Measurements from ENCODE around the gene NDUFS5.
"Not testable (repeated sequence)": the region's sequence is repeated elsewhere in the genome, so short reads cannot be mapped to it uniquely, and the experiment has no call there.

Gene NDUFS5

DNA sequence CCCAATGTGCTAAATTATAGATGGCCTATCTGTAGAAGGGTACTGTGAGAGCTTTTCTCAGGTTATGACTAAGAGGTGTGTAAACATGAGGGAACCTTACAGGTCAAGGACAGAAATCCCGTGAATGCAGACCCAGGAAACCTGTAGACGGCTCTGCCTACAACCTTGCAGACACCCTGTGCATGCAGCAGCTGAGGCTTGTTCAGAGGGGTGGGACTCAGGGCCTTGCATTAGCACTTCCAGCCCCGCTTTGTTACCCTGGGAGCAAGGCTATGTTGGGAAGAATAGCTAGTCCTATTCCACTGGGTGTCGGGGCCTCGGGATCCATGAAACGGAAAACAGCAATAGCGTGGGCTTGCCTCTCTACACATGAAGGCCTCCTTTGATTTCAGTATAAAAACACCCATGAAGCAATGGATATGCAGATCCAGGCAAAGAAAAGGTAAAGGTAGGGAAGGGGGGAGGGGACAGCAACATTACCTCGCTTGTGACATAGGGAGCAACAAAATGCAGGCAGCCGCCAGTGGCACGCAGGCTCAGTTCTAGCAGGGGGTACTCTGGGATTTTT, 9.5 kb upstream of the NDUFS5 start:
- FAIRE-seq, result no peak

DNA sequence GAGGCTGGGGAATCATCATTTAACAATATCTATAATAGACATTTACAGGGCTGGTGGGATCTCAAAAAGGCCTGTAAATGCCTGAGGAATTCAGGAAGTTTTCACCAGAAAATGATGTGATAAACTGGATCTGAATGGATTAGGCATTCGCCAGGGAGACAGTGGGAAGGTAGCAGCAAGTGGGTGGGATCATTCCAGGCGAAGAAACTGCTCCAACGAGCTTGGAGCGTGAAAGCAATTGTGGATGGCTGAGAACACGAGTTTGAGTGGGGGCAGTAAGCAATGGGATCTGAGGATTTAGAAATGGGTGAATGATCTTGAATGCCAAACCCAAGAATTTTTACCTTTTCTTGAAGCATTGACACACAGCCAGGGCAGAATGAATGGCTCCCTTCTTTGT, 8.9 kb upstream of the NDUFS5 start:
- FAIRE-seq, result no peak

DNA sequence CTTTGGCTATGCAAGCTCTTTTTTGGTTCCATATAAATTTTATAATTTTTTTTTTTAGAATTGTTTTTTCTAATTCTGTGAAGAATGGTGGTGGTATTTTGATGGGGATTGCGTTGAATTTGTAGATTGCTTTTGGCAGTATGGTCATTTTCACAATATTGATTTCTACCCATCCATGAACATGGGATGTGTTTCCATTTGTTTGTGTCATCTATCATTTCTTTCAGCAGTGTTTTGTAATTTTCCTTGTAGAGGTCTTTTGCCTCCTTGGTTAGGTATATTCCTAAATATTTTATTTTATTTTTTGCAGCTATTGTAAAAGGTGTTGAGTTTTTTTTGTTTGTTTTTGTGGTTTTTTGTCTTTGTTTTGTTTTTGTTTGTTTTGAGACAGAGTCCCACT, 5.7 kb upstream of the NDUFS5 start:
- FAIRE-seq, result not testable (repeated sequence)

DNA sequence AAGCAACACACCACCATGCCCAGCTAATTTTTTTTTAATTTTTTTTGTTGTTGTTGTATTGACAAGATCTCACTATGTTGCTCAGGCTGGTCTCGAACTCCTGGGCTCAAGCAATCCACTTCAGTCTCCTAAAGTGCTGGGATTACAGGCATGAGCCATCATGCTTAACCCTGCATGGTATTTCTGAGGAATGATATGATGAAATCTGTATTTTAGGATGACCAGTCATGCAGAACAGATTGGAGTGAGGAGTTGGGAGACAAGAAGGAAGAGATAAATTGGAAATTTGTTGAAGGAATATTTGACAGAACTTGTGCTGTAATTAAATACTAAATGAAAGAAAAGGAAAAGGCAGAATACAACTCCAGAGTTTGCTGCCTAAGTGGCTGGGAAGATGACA, 4.7 kb upstream of the NDUFS5 start:
- FAIRE-seq, result no peak

DNA sequence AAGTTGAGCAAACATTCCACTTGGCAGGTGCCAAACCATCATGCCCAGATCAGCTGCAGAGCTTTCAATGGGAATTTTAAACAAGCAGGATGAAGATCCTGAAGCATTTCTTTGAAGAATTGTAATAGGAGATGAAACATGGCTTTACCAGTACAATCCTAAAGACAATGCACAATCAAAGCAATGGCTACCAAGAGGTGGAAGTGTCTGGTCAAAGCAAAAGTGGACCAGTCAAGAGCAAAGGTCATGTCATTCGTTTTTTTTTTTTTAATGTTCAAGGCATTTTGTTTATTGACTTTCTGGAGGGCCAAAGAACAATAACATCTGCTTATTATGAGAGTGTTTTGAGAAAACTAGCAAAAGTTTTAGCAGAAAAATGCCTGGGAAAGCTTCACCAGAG, 3.0 kb upstream of the NDUFS5 start:
- no peak for FAIRE-seq

DNA sequence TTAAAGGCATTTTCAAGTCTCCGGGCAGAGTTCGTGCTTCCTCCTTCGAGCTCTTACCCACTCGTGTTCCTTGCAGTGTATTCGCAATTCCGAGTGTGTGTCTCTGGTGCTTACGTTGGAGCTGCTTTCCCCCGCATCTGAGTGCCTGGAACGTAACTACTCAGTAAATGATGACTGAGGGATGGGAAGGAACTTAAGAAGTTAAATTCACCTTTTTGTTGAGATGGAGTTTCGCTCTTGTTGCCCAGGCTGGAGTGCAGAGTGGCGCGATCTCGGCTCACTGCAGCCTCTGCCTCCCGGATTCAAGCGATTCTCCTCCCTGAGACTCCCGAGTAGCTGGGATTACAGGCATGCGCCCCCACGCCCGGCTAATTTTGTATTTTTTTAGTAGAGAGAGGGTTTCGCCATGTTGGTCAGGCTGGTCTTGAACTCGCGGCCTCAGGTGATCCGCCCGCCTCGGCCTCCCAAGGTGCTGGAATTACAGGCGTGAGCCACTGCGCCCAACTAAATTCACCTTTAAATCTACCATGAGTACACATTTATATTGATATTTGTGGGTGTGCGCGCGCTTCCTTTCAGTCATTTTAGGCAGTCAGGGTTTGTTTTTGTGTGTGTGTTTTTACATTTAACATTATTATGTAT, 837 bp downstream of the NDUFS5 start:
- FAIRE-seq, result no peak

DNA sequence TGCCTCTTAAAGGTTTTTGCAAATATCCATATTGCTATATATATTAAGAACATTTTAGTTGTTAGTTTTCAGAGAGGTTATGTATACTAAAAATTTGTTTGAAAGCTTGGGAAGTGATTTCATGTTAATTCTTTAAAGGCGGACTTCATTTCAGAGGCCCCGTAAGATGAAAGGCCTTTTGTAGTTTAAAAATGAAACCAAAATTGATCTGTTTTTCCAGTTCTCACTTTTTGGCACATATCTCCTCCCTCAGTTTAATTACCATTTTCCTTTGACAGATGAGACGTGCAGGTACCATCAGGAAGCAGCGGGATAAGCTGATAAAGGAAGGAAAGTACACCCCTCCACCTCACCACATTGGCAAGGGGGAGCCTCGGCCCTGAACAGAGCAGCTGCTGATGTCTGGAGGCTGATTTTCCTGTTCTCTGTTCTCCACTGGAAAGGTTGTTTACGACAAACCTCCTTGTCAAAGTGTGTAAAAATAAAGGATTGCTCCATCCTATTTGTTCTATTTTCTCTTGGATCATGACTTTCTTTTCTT, 8.0 kb downstream of the NDUFS5 start:
- no peak for FAIRE-seq

DNA sequence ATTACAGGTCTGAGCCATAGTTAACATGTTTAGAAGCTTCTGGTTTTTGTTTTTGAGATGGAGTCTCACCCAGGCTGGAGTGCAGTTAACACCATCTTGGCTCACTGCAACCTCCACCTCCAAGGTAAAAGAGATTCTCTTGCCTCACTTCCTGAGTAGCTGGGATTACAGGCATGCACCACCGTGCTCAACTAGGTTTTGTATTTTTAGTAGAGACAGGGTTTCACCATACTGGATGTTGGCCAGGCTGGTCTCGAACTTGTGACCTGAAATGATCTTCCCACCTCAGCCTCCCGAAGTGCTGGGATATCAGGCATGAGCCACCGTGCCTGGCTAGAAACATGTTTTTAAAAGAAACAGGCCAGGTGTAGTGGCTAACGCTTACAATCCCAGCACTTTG, 10.5 kb downstream of the NDUFS5 start:
- no peak for FAIRE-seq

DNA sequence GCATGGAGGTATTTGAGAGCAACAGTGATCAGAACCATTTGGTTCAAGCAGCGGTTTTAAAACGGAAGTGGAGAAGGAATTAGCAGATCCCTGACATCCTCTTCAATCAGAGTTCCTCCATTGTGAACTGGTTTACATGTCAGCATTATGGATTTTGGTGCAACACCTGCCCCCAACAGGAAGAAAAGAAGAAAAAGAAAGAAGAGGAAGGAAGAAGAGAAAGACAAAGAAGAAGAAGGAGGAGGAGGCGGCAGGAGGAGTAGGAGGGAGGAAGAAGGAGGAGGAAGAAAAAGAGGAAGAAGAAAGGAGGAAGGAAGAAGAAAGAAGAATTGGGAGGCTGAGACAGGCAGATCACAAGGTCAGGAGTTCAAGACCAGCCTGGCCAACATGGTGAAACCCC, 17.4 kb downstream of the NDUFS5 start:
- no peak for FAIRE-seq

DNA sequence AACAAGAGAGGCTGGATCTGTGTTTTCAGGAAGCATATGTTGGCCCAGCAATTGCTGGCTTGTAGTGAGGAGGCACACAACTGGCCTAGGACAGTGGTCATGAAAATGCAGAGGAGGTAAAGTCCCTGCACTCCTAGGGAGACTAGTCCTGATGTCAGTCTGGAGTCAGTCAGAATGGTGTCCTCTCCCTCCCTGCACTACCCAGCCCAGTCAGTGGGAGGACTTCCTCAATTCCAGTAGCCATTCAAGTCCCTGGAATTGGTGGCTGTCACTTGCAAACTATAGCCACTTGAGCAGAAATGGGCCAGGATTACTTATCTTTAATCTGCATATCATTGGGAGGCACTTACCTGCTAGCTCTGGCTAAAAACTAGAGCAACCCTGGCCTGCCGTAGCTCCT, 18.6 kb downstream of the NDUFS5 start:
- FAIRE-seq, result no peak

DNA sequence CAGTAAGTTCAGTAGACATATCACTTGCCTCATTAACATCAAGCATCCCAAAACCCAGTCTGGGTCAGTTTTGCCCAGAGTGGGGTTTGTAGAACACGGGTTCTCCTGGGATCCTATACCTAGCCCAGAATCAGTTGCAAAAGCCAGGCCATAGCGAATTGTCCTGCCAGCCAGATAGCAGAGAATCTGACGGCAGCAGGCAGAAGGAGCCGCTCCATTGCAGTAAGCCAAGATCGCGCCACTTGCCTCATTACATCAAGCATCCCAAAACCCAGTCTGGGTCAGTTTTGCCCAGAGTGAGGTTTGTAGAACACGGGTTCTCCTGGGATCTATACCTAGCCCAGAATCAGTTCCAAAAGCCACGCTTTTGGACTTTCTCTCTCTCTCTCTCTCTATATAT, 19.1 kb downstream of the NDUFS5 start:
- FAIRE-seq, result no peak

DNA sequence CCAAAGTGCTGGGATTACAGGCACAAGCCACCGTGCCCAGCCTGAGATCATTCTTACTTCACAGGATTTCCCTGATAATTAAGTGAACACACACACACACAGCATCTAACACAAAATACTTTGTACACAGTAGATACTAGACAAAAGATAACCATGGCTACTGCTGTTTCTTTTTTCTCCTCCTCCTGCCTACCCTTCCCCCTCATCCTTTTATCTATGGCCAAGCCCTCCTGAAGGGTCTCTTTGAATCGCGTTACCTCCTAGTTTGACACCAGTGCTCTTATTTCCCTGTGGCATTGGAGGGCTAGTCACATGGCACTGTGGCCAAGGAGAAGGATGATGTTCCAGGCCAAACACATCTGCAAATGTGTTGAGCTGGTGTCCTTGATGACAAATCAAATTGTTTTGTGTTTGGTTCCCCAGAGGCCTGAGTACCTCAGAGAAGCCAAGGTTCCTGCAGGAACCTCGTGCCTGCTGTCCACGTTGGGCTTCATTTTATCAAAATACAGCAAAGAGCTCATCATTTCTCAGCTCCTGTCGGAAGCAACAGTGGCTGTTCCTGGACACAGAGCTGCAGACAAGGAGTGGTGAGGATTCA, 20.6 kb downstream of the NDUFS5 start:
- no peak for FAIRE-seq

DNA sequence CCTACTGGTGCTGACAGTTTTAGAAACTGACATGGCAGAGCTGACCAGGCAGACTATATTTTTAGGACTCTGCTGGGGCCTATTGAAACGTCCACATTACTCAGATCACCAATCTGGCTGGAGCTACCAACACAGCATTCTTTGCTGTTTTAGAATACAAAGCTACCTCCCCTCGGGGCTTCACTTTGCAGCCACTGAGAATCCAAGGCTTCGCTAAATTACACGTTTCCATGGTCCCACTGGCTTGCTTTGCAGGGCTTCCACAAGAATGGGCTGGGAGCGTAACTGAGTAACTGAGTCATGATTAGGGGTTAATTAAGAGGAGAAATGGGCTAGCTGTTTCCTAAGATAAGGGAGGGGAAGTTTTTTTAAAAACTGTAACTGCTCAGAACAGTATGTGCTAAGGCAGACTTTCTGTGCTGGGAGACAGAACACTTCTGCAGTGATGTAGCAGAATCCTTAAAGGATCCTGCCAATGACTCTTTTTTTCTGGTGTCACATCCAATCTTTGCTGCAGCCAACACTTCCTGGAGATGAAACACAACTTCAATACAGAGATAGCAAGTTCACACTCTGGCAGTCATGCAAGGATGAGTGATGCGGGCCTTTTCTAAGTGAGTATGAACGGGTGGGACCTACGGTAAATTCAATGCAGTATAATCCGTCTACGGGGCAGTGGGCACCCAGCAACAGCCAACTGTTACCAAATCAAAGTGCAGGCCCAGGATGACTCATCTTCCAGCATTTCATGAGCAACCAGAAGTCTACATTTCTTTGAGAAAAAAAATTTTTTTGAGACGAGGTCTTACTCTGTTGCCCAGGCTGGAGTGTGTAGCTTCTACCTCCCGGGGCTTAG, 21.5 kb downstream of the NDUFS5 start:
- no peak for FAIRE-seq

DNA sequence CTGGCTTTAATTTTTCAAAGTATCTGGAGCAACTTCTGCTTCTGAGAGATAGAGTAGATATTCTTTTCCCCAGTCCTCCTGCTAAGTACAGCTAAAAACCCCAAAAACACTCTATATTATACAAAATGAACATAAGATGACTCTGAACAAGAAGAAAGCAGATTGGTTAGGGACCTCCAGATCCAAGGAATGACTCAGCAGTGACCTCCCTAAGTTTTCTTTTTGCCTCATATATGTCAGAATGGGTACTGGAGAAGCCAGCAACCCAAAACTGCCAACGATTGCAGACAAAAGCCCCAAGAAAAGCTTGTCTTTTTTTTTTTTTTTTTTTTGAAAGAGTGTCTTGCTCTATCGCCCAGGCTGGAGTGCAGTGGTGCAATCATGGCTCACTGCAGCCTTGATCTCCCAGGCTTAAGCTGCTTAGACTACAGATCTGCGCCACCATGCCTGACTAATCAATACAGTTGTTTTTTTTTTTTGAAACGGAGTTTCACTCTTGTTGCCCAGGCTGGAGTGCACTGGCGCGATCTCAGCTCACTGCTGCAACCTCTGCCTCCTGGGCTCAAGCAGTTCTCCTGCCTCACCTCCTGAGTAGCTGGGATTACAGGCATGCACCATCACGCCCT, 22.7 kb downstream of the NDUFS5 start:
- FAIRE-seq, result no peak

DNA sequence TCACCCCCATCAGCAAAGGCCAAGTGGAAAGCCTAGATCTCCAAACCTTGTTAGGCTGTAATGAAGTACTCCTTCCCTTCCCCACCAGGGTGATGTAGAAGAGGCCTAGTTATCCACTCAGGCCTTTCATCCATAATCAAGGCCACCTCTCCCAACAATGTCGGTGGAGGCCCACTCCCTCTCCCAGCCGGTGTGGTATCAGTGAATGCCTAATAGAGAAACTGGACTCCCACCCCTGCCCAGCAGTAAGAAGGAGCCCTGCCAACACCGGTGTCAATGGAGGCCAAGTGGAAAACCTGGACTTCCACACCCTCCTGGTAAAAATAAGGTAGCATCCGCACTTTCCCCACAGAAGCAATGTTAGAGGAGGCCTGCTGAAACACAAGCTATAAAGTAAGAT, 23.9 kb downstream of the NDUFS5 start:
- FAIRE-seq, result no peak

DNA sequence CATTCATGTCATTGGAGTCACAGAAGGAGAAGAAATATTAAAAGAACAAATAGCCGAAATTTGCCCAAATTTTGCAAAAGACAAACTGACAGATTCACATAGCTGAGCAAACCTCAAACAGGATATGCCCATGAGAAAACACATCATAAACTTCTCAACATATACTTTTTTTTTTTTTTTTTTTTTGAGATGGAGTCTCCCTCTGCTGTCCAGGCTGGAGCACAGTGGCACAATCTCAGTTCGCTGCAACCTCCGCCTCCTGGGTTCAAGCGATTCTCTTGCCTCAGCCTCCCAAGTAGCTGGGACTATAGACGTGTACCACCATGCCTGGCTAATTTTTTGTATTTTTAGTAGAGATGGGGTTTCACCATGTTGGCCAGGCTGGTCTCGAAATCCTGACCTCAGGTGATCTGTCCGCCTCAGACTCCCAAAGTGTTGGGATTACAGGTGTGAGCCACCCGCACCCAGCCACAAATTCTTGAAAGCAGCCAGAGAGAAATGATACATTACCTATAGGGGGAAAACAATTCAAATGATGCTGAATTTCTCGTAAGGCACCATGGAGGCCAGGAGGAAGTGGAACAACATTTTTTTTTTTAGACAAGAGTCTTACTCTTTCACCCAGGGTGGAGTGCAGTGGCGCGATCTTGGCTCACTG, 25.2 kb downstream of the NDUFS5 start:
- not testable (repeated sequence) for FAIRE-seq

DNA sequence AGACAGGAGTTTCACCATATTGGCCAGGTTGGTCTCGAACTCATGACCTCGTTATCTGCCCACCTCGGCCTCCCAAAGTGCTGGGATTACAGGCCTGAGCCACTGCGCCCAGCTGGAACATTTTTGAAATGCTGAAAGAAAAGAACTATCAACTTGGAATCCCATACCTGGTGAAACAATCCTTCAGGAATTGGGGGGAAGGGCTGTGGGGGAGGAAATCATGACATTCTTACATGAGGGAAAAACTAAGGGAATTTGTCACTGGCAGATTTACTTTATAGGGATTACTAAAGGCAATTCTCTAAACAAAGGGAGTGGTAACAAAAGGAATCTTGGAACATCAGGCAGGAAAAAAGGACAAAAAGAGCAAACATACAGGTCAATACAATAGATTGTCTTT, 25.8 kb downstream of the NDUFS5 start:
- FAIRE-seq, result no peak

DNA sequence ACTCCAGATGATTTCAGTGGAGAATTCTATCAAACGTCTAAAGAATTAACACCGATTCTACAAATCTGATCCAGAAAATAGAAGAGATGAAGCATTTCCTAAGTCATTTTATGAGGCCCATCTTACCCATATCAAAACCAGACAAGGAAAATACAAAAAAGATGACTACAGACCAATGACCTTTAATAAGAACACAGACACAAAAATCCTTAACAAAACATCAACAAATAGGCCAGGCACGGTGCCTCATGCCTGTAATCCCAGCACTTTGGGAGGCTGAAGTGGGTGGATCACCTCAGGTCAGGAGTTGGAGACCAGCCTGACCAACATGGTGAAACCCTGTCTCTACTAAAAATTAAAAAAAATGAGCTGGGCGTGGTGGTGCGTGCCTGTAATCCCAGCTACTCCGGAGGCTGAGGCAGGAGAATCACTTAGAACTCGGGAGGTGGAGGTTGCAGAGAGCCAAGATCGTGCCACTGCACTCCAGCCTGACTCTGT, 29.1 kb downstream of the NDUFS5 start:
- not testable (repeated sequence) for FAIRE-seq

DNA sequence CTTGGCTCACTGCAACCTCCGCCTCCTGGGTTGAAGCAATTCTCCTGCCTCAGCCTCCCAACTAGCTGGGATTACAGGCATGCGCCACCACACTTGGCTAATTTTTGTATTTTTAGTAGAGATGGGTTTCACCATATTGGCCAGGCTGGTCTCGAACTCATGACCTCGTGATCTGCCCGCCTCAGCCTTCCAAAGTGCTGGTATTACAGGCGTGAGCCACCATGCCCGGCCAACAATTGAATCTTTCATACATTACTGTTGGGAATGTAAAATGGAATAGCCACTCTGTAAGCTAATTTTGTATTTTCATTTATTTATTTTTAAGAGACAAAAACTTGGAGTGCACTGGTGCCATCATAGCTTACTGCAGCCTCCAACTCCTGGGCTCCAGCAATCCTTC, 35.4 kb downstream of the NDUFS5 start:
- not testable (repeated sequence) for FAIRE-seq

DNA sequence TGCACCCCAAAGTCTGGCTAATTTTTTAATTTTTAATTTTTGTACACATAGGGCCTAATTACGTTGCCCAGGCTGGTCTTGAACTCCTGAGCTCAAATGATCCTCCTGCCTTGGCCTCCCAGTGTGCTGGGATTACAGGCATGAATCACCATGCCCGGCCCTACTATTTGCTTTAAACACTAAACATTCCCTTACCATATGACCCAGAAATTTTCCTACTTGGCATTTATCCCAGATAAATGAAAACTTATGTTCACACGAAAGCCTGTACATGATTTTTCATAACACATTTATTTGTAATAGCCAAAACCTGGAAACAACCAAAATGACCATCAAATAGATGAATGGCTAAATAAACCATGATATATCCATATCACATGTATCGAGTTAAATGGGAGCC, 35.8 kb downstream of the NDUFS5 start:
- FAIRE-seq, result no peak

DNA sequence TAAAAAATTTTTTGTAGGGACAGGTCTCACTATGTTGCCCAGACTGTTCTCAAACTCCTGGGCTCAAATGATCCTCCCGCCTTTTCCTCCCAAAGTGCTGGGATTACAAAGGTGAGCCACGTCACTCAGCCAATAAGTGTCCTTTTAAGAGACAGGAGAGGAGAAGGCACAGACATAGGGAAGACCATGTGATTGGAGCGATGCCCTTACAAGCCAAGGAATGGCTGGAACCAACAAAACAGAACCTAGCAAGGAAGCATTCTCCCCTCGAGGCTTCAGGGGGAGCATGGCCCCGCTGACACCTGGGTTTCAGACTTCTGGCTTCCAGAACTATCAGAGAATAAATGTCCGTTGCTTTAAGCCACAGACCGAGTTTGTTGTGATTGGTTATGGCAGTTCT, 37.0 kb downstream of the NDUFS5 start:
- FAIRE-seq, result no peak

DNA sequence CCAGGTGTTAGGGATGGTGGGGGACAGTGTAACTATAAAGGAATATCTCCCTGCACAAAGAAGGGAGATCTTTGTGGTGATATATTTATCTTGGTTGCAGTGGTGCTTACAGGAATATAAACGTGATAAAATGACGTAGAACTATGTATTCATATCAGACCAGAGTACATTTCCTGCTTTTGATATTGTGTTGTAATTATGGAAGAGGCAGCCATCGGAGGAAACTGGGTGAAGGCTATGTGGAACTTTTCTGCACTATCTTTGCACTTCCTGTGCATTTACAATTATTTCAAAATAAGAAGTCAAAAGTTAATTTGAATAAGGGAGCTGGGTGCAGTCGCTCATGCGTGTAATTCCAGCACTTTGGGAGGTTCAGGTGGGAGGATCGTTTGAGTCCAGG, 37.6 kb downstream of the NDUFS5 start:
- no peak for FAIRE-seq

Data from TTC549 (cell line).